SK-N-SH treated with all-trans-retinoic acid at 6 μM for 48 hours (cell line): Measurements from ENCODE around the gene TNNC2.

Experiments used
- CSDC2 ChIP-seq: fragments of 250-450 bp; sonication (Bioruptor Pico); IDR thresholded peaks from 2 replicates; pipeline ENCODE4 v1.5.0; 2020; ENCODE audit warnings: mild to moderate bottlenecking, moderate library complexity
- ESRRG ChIP-seq: fragments of 250-450 bp; sonication (Bioruptor Pico); IDR thresholded peaks from 2 replicates; pipeline ENCODE4 v1.6.1; 2021; ENCODE audit warnings: mild to moderate bottlenecking
- ISL1 ChIP-seq: fragments of 250-450 bp; sonication (Bioruptor Pico); IDR thresholded peaks from 2 replicates; pipeline ENCODE4 v2.1.2; 2022; ENCODE audit warnings: mild to moderate bottlenecking, moderate library complexity
- PATZ1 ChIP-seq: fragments of 250-450 bp; sonication (Bioruptor Pico); IDR thresholded peaks from 2 replicates; pipeline ENCODE4 v1.8.0; 2020; ENCODE audit warnings: mild to moderate bottlenecking, moderate library complexity, borderline replicate concordance
- POU6F1 ChIP-seq: fragments of 250-450 bp; sonication (Bioruptor Pico); IDR thresholded peaks from 2 replicates; pipeline ENCODE4 v1.8.0; 2021; ENCODE audit warnings: low read depth, mild to moderate bottlenecking, moderate library complexity, borderline replicate concordance
- SNAI2 ChIP-seq: fragments of 250-450 bp; sonication (Bioruptor Pico); IDR thresholded peaks from 2 replicates; pipeline ENCODE4 v1.5.0; 2020; ENCODE audit warnings: mild to moderate bottlenecking, moderate library complexity
- TCF4 ChIP-seq: fragments of 250-450 bp; sonication (Bioruptor Pico); IDR thresholded peaks from 2 replicates; pipeline ENCODE4 v1.8.0; 2021; ENCODE audit warnings: mild to moderate bottlenecking, moderate library complexity, borderline replicate concordance
- ZC3H10 ChIP-seq: fragments of 250-450 bp; sonication (Bioruptor Pico); IDR thresholded peaks from 2 replicates; pipeline ENCODE4 v1.5.1; 2021; ENCODE audit warnings: mild to moderate bottlenecking, moderate library complexity
- ZFP30 ChIP-seq: fragments of 450-650 bp; formaldehyde crosslinking; IDR thresholded peaks from 2 replicates; pipeline ENCODE4 v1.5.0; 2022; ENCODE audit warnings: mild to moderate bottlenecking, moderate library complexity
- ZNF70 ChIP-seq: fragments of 450-650 bp; formaldehyde crosslinking; IDR thresholded peaks from 2 replicates; pipeline ENCODE4 v1.5.0; 2020; ENCODE audit warnings: mild to moderate bottlenecking, moderate library complexity
- TF ChIP-seq, protein P1 (sequence below): fragments of 250-450 bp; sonication (Bioruptor Pico); IDR thresholded peaks from 2 replicates; pipeline ENCODE4 v1.5.1; 2020; ENCODE audit warnings: low read depth, mild to moderate bottlenecking, moderate library complexity
- TF ChIP-seq, protein P2 (sequence below): fragments of 250-450 bp; sonication (Bioruptor Pico); IDR thresholded peaks from 2 replicates; pipeline ENCODE4 v1.5.1; 2021; ENCODE audit warnings: mild to moderate bottlenecking, moderate library complexity

GRCh38 chr20:45816951-45817350, 10.2 kb downstream of the TNNC2 start:
- no peak for TF ChIP-seq CSDC2 (CRISPR knock-in tag)
- no peak for TF ChIP-seq PATZ1 (CRISPR knock-in tag)
- no peak for TF ChIP-seq ZC3H10 (CRISPR knock-in tag)
- TF ChIP-seq, protein P1, sequence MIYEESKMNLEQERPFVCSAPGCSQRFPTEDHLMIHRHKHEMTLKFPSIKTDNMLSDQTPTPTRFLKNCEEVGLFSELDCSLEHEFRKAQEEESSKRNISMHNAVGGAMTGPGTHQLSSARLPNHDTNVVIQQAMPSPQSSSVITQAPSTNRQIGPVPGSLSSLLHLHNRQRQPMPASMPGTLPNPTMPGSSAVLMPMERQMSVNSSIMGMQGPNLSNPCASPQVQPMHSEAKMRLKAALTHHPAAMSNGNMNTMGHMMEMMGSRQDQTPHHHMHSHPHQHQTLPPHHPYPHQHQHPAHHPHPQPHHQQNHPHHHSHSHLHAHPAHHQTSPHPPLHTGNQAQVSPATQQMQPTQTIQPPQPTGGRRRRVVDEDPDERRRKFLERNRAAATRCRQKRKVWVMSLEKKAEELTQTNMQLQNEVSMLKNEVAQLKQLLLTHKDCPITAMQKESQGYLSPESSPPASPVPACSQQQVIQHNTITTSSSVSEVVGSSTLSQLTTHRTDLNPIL (CRISPR knock-in tag), result no peak
- TF ChIP-seq, protein P2, sequence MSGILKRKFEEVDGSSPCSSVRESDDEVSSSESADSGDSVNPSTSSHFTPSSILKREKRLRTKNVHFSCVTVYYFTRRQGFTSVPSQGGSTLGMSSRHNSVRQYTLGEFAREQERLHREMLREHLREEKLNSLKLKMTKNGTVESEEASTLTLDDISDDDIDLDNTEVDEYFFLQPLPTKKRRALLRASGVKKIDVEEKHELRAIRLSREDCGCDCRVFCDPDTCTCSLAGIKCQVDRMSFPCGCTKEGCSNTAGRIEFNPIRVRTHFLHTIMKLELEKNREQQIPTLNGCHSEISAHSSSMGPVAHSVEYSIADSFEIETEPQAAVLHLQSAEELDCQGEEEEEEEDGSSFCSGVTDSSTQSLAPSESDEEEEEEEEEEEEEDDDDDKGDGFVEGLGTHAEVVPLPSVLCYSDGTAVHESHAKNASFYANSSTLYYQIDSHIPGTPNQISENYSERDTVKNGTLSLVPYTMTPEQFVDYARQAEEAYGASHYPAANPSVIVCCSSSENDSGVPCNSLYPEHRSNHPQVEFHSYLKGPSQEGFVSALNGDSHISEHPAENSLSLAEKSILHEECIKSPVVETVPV (CRISPR knock-in tag), result no peak
- TF ChIP-seq ESRRG (CRISPR knock-in tag), result no peak
- TF ChIP-seq POU6F1 (CRISPR knock-in tag), result no peak
- TF ChIP-seq SNAI2, result no peak
- no peak for TF ChIP-seq ZNF70 (CRISPR knock-in tag)
- TF ChIP-seq TCF4 (CRISPR knock-in tag), result no peak
- no peak for TF ChIP-seq ZFP30 (CRISPR knock-in tag)
- no peak for TF ChIP-seq ISL1
